Liver (tissue), 9 donors: ENCODE data around the gene NKX1-1. TPM values are rescaled to one million over a fixed set of nuclear protein-coding genes. Genes with fewer than 3 reads are reported as not detected.

Source experiments
- DNase-seq: peaks from one replicate; pipeline ENCODE4 v3.0.0-alpha.2; 2017; ENCODE audit warnings: low spot score
- H3K27ac ChIP-seq, 2 donors: one replicate each; pipeline ENCODE4 v1.7.0; 2013; ENCODE audit warnings: inconsistent platforms in 2 of 2, low read length in 2 of 2, control low read depth in 1 of 2, low read depth in 1 of 2, mild to moderate bottlenecking in 1 of 2
- H3K27me3 ChIP-seq, 4 donors: one replicate each; pipeline versions ENCODE4 v1.6.1 to v1.7.0; 2013; ENCODE audit warnings: low read length in 3 of 4, inconsistent platforms in 1 of 4, mild to moderate bottlenecking in 1 of 4, moderate library complexity in 1 of 4; ENCODE audit not compliant: control insufficient read depth in 4 of 4, insufficient read depth in 4 of 4
- H3K36me3 ChIP-seq, 4 donors: one replicate each; pipeline versions ENCODE4 v1.6.1 to v1.7.0; 2013; ENCODE audit warnings: low read length in 3 of 4, mild to moderate bottlenecking in 3 of 4, low read depth in 1 of 4, moderate library complexity in 1 of 4; ENCODE audit not compliant: control insufficient read depth in 4 of 4, insufficient read depth in 3 of 4
- H3K4me1 ChIP-seq, 4 donors: one replicate each; pipeline versions ENCODE4 v1.6.1 to v1.7.0; 2013; ENCODE audit warnings: low read length in 3 of 4, mild to moderate bottlenecking in 3 of 4, moderate library complexity in 1 of 4; ENCODE audit not compliant: control insufficient read depth in 4 of 4, insufficient read depth in 4 of 4
- H3K4me3 ChIP-seq, 3 donors: one replicate each; pipeline versions ENCODE4 v1.6.1 to v1.7.0; 2013; ENCODE audit warnings: low read length in 3 of 3, control low read depth in 1 of 3, low read depth in 1 of 3, mild to moderate bottlenecking in 1 of 3
- H3K9ac ChIP-seq, 2 donors: one replicate each; pipeline ENCODE4 v1.7.0; 2013; ENCODE audit warnings: low read length in 2 of 2, mild to moderate bottlenecking in 2 of 2, moderate library complexity in 2 of 2, control low read depth in 1 of 2, low read depth in 1 of 2
- H3K9me3 ChIP-seq, 4 donors: one replicate each; pipeline versions ENCODE4 v1.6.1 to v1.7.0; 2013; ENCODE audit warnings: low read length in 3 of 4; ENCODE audit not compliant: control insufficient read depth in 4 of 4
- ATF3 ChIP-seq: IDR thresholded peaks from 2 replicates; pipeline ENCODE4 v1.6.1; 2016; ENCODE audit warnings: antibody characterized with exemption
- CTCF ChIP-seq: fragments of 150-350 bp; IDR thresholded peaks from 2 replicates; pipeline ENCODE4 v1.5.1; 2017; ENCODE audit warnings: improper control_type of control experiment, low read depth, low read length; ENCODE audit not compliant: missing input control
- EGR1 ChIP-seq, 2 donors: IDR thresholded peaks; 2 replicates each; pipeline ENCODE4 v1.6.1; 2016 to 2018; ENCODE audit warnings: antibody characterized with exemption in 2 of 2, low read depth in 2 of 2
- FOXA1 ChIP-seq: IDR thresholded peaks from 2 replicates; pipeline ENCODE4 v1.6.1; 2016; ENCODE audit warnings: antibody characterized with exemption
- HNF4A ChIP-seq, 2 donors: conservative IDR thresholded peaks; 2 replicates each; pipeline ENCODE4 v1.6.1; 2016; ENCODE audit warnings: antibody characterized with exemption in 2 of 2, mild to moderate bottlenecking in 2 of 2
- HNF4G ChIP-seq: IDR thresholded peaks from 2 replicates; pipeline ENCODE4 v1.6.1; 2016; ENCODE audit warnings: antibody characterized with exemption
- JUND ChIP-seq, 2 donors: IDR thresholded peaks; 2 replicates each; pipeline ENCODE4 v1.6.1; 2016; ENCODE audit warnings: antibody characterized with exemption in 2 of 2
- MAX ChIP-seq: IDR thresholded peaks from 2 replicates; pipeline ENCODE4 v1.6.1; 2016; ENCODE audit warnings: antibody characterized with exemption
- NR2F2 ChIP-seq: IDR thresholded peaks from 2 replicates; pipeline ENCODE4 v1.6.1; 2016; ENCODE audit warnings: antibody characterized with exemption
- RAD21 ChIP-seq, 2 donors: IDR thresholded peaks; 2 replicates each; pipeline ENCODE4 v1.6.1; 2016; ENCODE audit warnings: antibody characterized with exemption in 2 of 2, mild to moderate bottlenecking in 2 of 2
- RXRA ChIP-seq, 2 donors: IDR thresholded peaks; 2 replicates each; pipeline ENCODE4 v1.6.1; 2017 to 2018; ENCODE audit warnings: antibody characterized with exemption in 2 of 2, mild to moderate bottlenecking in 1 of 2
- SP1 ChIP-seq: IDR thresholded peaks from 2 replicates; pipeline ENCODE4 v1.6.1; 2018; ENCODE audit warnings: antibody characterized with exemption, mild to moderate bottlenecking
- TAF1 ChIP-seq: conservative IDR thresholded peaks from 2 replicates; pipeline ENCODE4 v1.6.1; 2016; ENCODE audit warnings: antibody characterized with exemption, mild to moderate bottlenecking
- YY1 ChIP-seq: IDR thresholded peaks from 2 replicates; pipeline ENCODE4 v1.6.1; 2016; ENCODE audit warnings: antibody characterized with exemption, mild to moderate bottlenecking
- ZBTB33 ChIP-seq: IDR thresholded peaks from 2 replicates; pipeline ENCODE4 v1.6.1; 2016; ENCODE audit warnings: antibody characterized with exemption
- WGBS: extraction: QIAGEN DNeasy Blood & Tissue Kit; methylation state at CpG from one replicate; pipeline ENCODE4 v1.1.7; 2013; 5-methylcytosine and 5-hydroxymethylcytosine counted together
- polyA plus RNA-seq, 2 donors: library from polyadenylated mRNA; stranded (reverse) in 1 of 2; unstranded in 1 of 2; fragments of 200-250 nt in 1 of 2; fragments of >200 nt in 1 of 2; fragmentation: Nextera tagmentation in 1 of 2; extraction: Ambion mirVana in 1 of 2; gene quantifications; one replicate each; pipeline versions ENCODE4 v1.2.1 to v1.2.3, GENCODE V29; 2013 to 2015
- total RNA-seq, 2 donors: library from RNA; depleted of rRNA; stranded (reverse); fragments of >200 nt; gene quantifications; one replicate each; pipeline ENCODE4 v1.2.3, GENCODE V29; 2014
- donor health status: healthy.
- donor health status: healthy.
- donor health status: healthy.
- donor health status: healthy.
- donor health status: healthy.

The NKX1-1 gene
- total and polyA plus RNA-seq, 4 donors = not detected

- no peaks in the 10 kb centered on the region for H3K4me1 ChIP-seq
- no peak overlapping the region for H3K27ac ChIP-seq
- DNase-seq = no peak
- TF ChIP-seq RAD21 (IDR thresholded peaks at IDR 0.05) (no peak), NR2F2 (no peak), YY1 (no peak), FOXA1 (no peak), TAF1 (no peak), CTCF (no peak), ZBTB33 (no peak), EGR1 (IDR thresholded peaks at IDR 0.05; ENCODE audit: low read depth in 2 of 2) (no peak), JUND (IDR thresholded peaks at IDR 0.05) (no peak), RXRA (IDR thresholded peaks at IDR 0.05) (no peak), SP1 (no peak), HNF4G (no peak), HNF4A (conservative IDR thresholded peaks at IDR 0.05) (no peak)
- H3K9ac ChIP-seq = no peak overlapping the region
- H3K27me3 ChIP-seq = no peaks in the 10 kb centered on the region
- no peak overlapping the region for H3K4me3 ChIP-seq
- 97% methylated on average over 36 of the region's 36 CpGs for WGBS
- H3K36me3 ChIP-seq = peaks cover 0 to 21% (median 13%) of the 10 kb centered on the region in 4 donors
- H3K9me3 ChIP-seq = no peaks in the 10 kb centered on the region
Observed at GRCh38 chr4:1380368-1381151, 25.7 kb downstream of the NKX1-1 start.

- Histone ChIP-seq H3K4me3 (no peak overlapping the region), H3K36me3 (peaks cover 0 to 25% (median 13%) of the 10 kb centered on the region in 4 donors), H3K27me3 (no peaks in the 10 kb centered on the region), H3K9ac (no peak overlapping the region), H3K27ac (no peak overlapping the region), H3K4me1 (no peaks in the 10 kb centered on the region), H3K9me3 (no peaks in the 10 kb centered on the region)
- no peak for DNase-seq
- TF ChIP-seq TAF1 (no peak), NR2F2 (no peak), MAX (no peak)
- WGBS = 97% methylated on average over 31 of the region's 31 CpGs
Observed at GRCh38 chr4:1379801-1380331, 26.4 kb downstream of the NKX1-1 start.

GRCh38 chr4:1379351-1379781 is 26.9 kb downstream of the NKX1-1 start:
- H3K9me3 ChIP-seq = no peaks in the 10 kb centered on the region
- H3K4me1 ChIP-seq = no peaks in the 10 kb centered on the region
- peaks cover 0 to 21% (median 10%) of the 10 kb centered on the region in 4 donors for H3K36me3 ChIP-seq
- WGBS = 95% methylated on average over 27 of the region's 27 CpGs
- DNase-seq = no peak
- H3K27ac ChIP-seq = no peak overlapping the region
- no peak overlapping the region for H3K4me3 ChIP-seq
- H3K27me3 ChIP-seq = no peaks in the 10 kb centered on the region
- no peak overlapping the region for H3K9ac ChIP-seq
- TF ChIP-seq CTCF (no peak), ZBTB33 (no peak), FOXA1 (no peak), RAD21 (IDR thresholded peaks at IDR 0.05) (no peak), HNF4G (no peak), MAX (no peak), JUND (IDR thresholded peaks at IDR 0.05) (no peak), RXRA (IDR thresholded peaks at IDR 0.05) (no peak), EGR1 (IDR thresholded peaks at IDR 0.05; ENCODE audit: low read depth in 2 of 2) (no peak), TAF1 (no peak), SP1 (no peak), ATF3 (no peak), NR2F2 (no peak), YY1 (no peak), HNF4A (conservative IDR thresholded peaks at IDR 0.05) (no peak)
